Measurements from ENCODE around the gene NFASC.

Gene NFASC

GRCh38 chr1:204909109-204909508 is 38.4 kb downstream of the NFASC start:
- no peak overlapping the region for H3K27ac ChIP-seq (ENCODE audit: low read depth, low read length)
- no peaks in the 10 kb centered on the region for H4K20me1 ChIP-seq (ENCODE audit: low read depth, low read length)
- H3K9ac ChIP-seq (ENCODE audit: low read length), result no peak overlapping the region
- no peaks in the 10 kb centered on the region for H3K9me2 ChIP-seq (replicated peaks; ENCODE audit: insufficient read depth, low read length)
- no peak overlapping the region for H2AFZ ChIP-seq (ENCODE audit: low read depth, low read length, severe bottlenecking)
- no peaks in the 10 kb centered on the region for H3K36me3 ChIP-seq (ENCODE audit: low read length)
- no peak overlapping the region for H3K4me3 ChIP-seq (ENCODE audit: insufficient read depth, low read length, poor library complexity, severe bottlenecking)
- H3K9me3 ChIP-seq (ENCODE audit: insufficient read depth, low read length), result no peaks in the 10 kb centered on the region
- no peaks in the 10 kb centered on the region for H3K27me3 ChIP-seq (ENCODE audit: low read length)
- no peak for TF ChIP-seq EZH2phosphoT487 (conservative IDR thresholded peaks at IDR 0.05; ENCODE audit: low read length)
- no peak overlapping the region for H3K4me2 ChIP-seq (ENCODE audit: low read depth, low read length, poor library complexity, severe bottlenecking)
- H3F3A ChIP-seq (ENCODE audit: insufficient read depth), result no peaks in the 10 kb centered on the region
- H3K79me2 ChIP-seq (ENCODE audit: insufficient read depth, low read length), result no peaks in the 10 kb centered on the region

GRCh38 chr1:204915861-204916495 is 45.3 kb downstream of the NFASC start:
- Histone ChIP-seq H3K9me3 (ENCODE audit: insufficient read depth, low read length) (no peaks in the 10 kb centered on the region), H4K20me1 (ENCODE audit: low read depth, low read length) (no peaks in the 10 kb centered on the region), H3K4me2 (ENCODE audit: low read depth, low read length, poor library complexity, severe bottlenecking) (no peak overlapping the region), H3K27me3 (ENCODE audit: low read length) (no peaks in the 10 kb centered on the region), H3K79me2 (ENCODE audit: insufficient read depth, low read length) (no peaks in the 10 kb centered on the region), H3K9ac (ENCODE audit: low read length) (no peak overlapping the region), H3F3A (ENCODE audit: insufficient read depth) (no peaks in the 10 kb centered on the region), H3K27ac (ENCODE audit: low read depth, low read length) (no peak overlapping the region), H2AFZ (ENCODE audit: low read depth, low read length, severe bottlenecking) (no peak overlapping the region), H3K4me3 (ENCODE audit: insufficient read depth, low read length, poor library complexity, severe bottlenecking) (no peak overlapping the region), H3K9me2 (replicated peaks; ENCODE audit: insufficient read depth, low read length) (no peaks in the 10 kb centered on the region), H3K36me3 (ENCODE audit: low read length) (no peaks in the 10 kb centered on the region)
- TF ChIP-seq CTCF (IDR thresholded peaks at IDR 0.05; ENCODE audit: insufficient read depth, low read length, poor library complexity, severe bottlenecking) (no peak), EZH2phosphoT487 (conservative IDR thresholded peaks at IDR 0.05; ENCODE audit: low read length) (no peak)

DNA sequence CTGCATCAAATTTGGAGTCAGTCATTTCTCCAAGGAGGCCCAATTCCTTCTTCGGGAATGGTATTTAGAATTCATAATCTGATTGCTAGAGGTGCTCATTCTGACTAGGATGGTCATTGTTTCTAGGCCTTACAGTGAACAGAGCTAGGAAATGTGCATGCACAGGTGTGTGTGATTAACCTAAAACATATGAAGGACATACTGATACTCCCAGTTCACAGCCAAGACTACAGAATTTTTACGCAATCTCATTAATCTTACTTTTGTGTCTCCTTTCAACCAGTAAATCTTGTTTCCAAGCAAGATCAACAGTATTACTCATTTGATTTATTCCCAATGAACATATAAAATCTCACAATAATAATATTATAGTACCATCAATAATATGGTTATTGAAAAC is 47.1 kb downstream of the NFASC start:
- no peak overlapping the region for H3K4me3 ChIP-seq (ENCODE audit: insufficient read depth, low read length, poor library complexity, severe bottlenecking)
- H2AFZ ChIP-seq (ENCODE audit: low read depth, low read length, severe bottlenecking), result no peak overlapping the region
- H3K9ac ChIP-seq (ENCODE audit: low read length), result no peak overlapping the region
- H3K27me3 ChIP-seq (ENCODE audit: low read length), result no peaks in the 10 kb centered on the region
- H3K9me3 ChIP-seq (ENCODE audit: insufficient read depth, low read length), result no peaks in the 10 kb centered on the region
- H3K9me2 ChIP-seq (replicated peaks; ENCODE audit: insufficient read depth, low read length), result no peaks in the 10 kb centered on the region
- no peak overlapping the region for H3K4me2 ChIP-seq (ENCODE audit: low read depth, low read length, poor library complexity, severe bottlenecking)
- no peak overlapping the region for H3K27ac ChIP-seq (ENCODE audit: low read depth, low read length)
- no peaks in the 10 kb centered on the region for H3K36me3 ChIP-seq (ENCODE audit: low read length)
- H4K20me1 ChIP-seq (ENCODE audit: low read depth, low read length), result no peaks in the 10 kb centered on the region
- H3K79me2 ChIP-seq (ENCODE audit: insufficient read depth, low read length), result no peaks in the 10 kb centered on the region
- TF ChIP-seq CTCF (IDR thresholded peaks at IDR 0.05; ENCODE audit: insufficient read depth, low read length, poor library complexity, severe bottlenecking) (no peak), EZH2phosphoT487 (conservative IDR thresholded peaks at IDR 0.05; ENCODE audit: low read length) (no peak)
- H3F3A ChIP-seq (ENCODE audit: insufficient read depth), result no peaks in the 10 kb centered on the region

- H3K27me3 ChIP-seq (ENCODE audit: low read length), result no peaks in the 10 kb centered on the region; the same call in 1 of the 2 replicates
- no peaks in the 10 kb centered on the region for H3K36me3 ChIP-seq (ENCODE audit: low read length)
- no peaks in the 10 kb centered on the region for H4K20me1 ChIP-seq (ENCODE audit: low read depth, low read length)
- H2AFZ ChIP-seq (ENCODE audit: low read depth, low read length, severe bottlenecking), result no peak overlapping the region
- no peaks in the 10 kb centered on the region for H3K9me2 ChIP-seq (replicated peaks; ENCODE audit: insufficient read depth, low read length)
- no peak for TF ChIP-seq CTCF (IDR thresholded peaks at IDR 0.05; ENCODE audit: insufficient read depth, low read length, poor library complexity, severe bottlenecking)
- no peak for TF ChIP-seq EZH2phosphoT487 (conservative IDR thresholded peaks at IDR 0.05; ENCODE audit: low read length)
- no peak overlapping the region for H3K4me3 ChIP-seq (ENCODE audit: insufficient read depth, low read length, poor library complexity, severe bottlenecking)
- H3K4me2 ChIP-seq (ENCODE audit: low read depth, low read length, poor library complexity, severe bottlenecking), result no peak overlapping the region
- H3K9me3 ChIP-seq (ENCODE audit: insufficient read depth, low read length), result no peaks in the 10 kb centered on the region
- H3K9ac ChIP-seq (ENCODE audit: low read length), result no peak overlapping the region
- no peaks in the 10 kb centered on the region for H3F3A ChIP-seq (ENCODE audit: insufficient read depth)
- no peaks in the 10 kb centered on the region for H3K79me2 ChIP-seq (ENCODE audit: insufficient read depth, low read length)
- H3K27ac ChIP-seq (ENCODE audit: low read depth, low read length), result no peak overlapping the region
Measured at GRCh38 chr1:204920511-204920910, 49.8 kb downstream of the NFASC start.

Data from SU-DHL-6 (cell line).